PC-3 (cell line): ENCODE data around the gene CLINT1. TPM values are rescaled to one million over a fixed set of nuclear protein-coding genes. Genes with fewer than 3 reads are reported as not detected.
"Not testable (repeated sequence)": the region's sequence is repeated elsewhere in the genome, so short reads cannot be mapped to it uniquely, and the experiment has no call there.

ENCODE experiments used
- ATAC-seq: fragments of 200-7000 bp; cut with Tn5 transposase; 2 replicates; pipeline ENCODE4 v1.9.1; 2020; ENCODE audit warnings: mild to moderate bottlenecking, moderate library complexity
- BruUV-seq: library from RNA; stranded (reverse); fragments of 400-500 nt; replicated peaks from 2 replicates; lab custom pipeline; 2021; lab: Mats Ljungman, UMichigan
- CTCF ChIA-PET: fragments of 300-600 bp; sonication (Branson Sonifier 250); formaldehyde crosslinking; loops from one replicate; lab custom pipeline; 2022; ENCODE audit warnings: antibody characterized with exemption; lab: Charles Lee
- POLR2A ChIA-PET: fragments of 300-600 bp; sonication (Branson Sonifier 250); formaldehyde crosslinking; loops from one replicate; lab custom pipeline; 2022; ENCODE audit warnings: antibody characterized with exemption; ENCODE audit not compliant: unreplicated experiment; lab: Charles Lee
- DNase-seq: peaks from one replicate; pipeline ENCODE4 v3.0.0-alpha.2; 2015
- H2AFZ ChIP-seq: fragments of 300-600 bp; sonication (generic); 2 replicates; pipeline ENCODE4 v1.6.0; 2016; ENCODE audit warnings: antibody characterized with exemption, low read length
- H3F3A ChIP-seq: fragments of 300-600 bp; sonication (generic); one replicate; pipeline ENCODE4 v1.6.0; 2017; ENCODE audit warnings: antibody characterized with exemption, low read length, control low read depth, mild to moderate bottlenecking; ENCODE audit not compliant: unreplicated experiment
- H3K27ac ChIP-seq: fragments of 300-600 bp; sonication (generic); 2 replicates; pipeline ENCODE4 v1.5.1; 2016; ENCODE audit warnings: mild to moderate bottlenecking, low read length
- H3K27me3 ChIP-seq: fragments of 300-600 bp; sonication (generic); 2 replicates; pipeline ENCODE4 v1.6.1; 2016; ENCODE audit warnings: low read length, mixed read lengths
- H3K36me3 ChIP-seq: fragments of 300-600 bp; sonication (generic); 2 replicates; pipeline ENCODE4 v1.6.1; 2016; ENCODE audit warnings: low read depth, mixed run types, low read length, mixed read lengths
- H3K4me1 ChIP-seq: fragments of 300-600 bp; sonication (generic); 2 replicates; pipeline ENCODE4 v1.5.1; 2016; ENCODE audit warnings: low read length; ENCODE audit not compliant: insufficient read depth
- H3K4me2 ChIP-seq: fragments of 300-600 bp; sonication (generic); 2 replicates; pipeline ENCODE4 v1.6.0; 2016; ENCODE audit warnings: low read length
- H3K4me3 ChIP-seq: fragments of 300-600 bp; sonication (generic); 2 replicates; pipeline ENCODE4 v1.5.1; 2016; ENCODE audit warnings: mild to moderate bottlenecking, low read length, mixed read lengths
- H3K79me2 ChIP-seq: fragments of 300-600 bp; sonication (generic); 2 replicates; pipeline ENCODE4 v1.6.1; 2017; ENCODE audit warnings: low read length, mixed read lengths
- H3K9ac ChIP-seq: fragments of 300-600 bp; sonication (generic); 2 replicates; pipeline ENCODE4 v1.6.0; 2016; ENCODE audit warnings: mild to moderate bottlenecking, low read length
- H3K9me2 ChIP-seq: fragments of 300-600 bp; sonication (generic); replicated peaks from 2 replicates; pipeline ENCODE4 v1.6.1; 2016; ENCODE audit warnings: mixed run types, low read length, mixed read lengths
- H3K9me3 ChIP-seq: fragments of 300-600 bp; sonication (generic); 2 replicates; pipeline ENCODE4 v1.6.1; 2016; ENCODE audit warnings: low read length, mixed read lengths
- H4K20me1 ChIP-seq: fragments of 300-600 bp; sonication (generic); 2 replicates; pipeline ENCODE4 v1.6.1; 2016; ENCODE audit warnings: low read length, mixed read lengths
- EZH2 ChIP-seq: fragments of 300-600 bp; sonication (generic); IDR thresholded peaks from one replicate; pipeline ENCODE4 v1.6.1; 2017; ENCODE audit warnings: antibody characterized with exemption, mild to moderate bottlenecking, low read length; ENCODE audit not compliant: unreplicated experiment
- EZH2phosphoT487 ChIP-seq: fragments of 300-600 bp; sonication (generic); IDR thresholded peaks from 2 replicates; pipeline ENCODE4 v1.6.1; 2018; ENCODE audit warnings: mild to moderate bottlenecking, antibody characterized with exemption, low read length, borderline replicate concordance
- intact Hi-C: fragments of 100-400 bp; cut with micrococcal nuclease; formaldehyde crosslinking; loops from 2 replicates; pipeline ENCODE4 v1.9.0; 2023
- total RNA-seq: library from RNA; depleted of rRNA; stranded (reverse); fragments of >200 nt; gene quantifications from 2 replicates; pipeline ENCODE4 v1.2.3, GENCODE V29; 2014
- TF ChIP-seq, protein P1 (sequence below): fragments of 300-600 bp; sonication (generic); conservative IDR thresholded peaks from 2 replicates; pipeline ENCODE4 v1.5.1; 2017; ENCODE audit warnings: antibody characterized with exemption, low read depth, mild to moderate bottlenecking, low read length

Gene CLINT1
- total RNA-seq, 1 experiment from 2014 or later: 125 TPM

DNA sequence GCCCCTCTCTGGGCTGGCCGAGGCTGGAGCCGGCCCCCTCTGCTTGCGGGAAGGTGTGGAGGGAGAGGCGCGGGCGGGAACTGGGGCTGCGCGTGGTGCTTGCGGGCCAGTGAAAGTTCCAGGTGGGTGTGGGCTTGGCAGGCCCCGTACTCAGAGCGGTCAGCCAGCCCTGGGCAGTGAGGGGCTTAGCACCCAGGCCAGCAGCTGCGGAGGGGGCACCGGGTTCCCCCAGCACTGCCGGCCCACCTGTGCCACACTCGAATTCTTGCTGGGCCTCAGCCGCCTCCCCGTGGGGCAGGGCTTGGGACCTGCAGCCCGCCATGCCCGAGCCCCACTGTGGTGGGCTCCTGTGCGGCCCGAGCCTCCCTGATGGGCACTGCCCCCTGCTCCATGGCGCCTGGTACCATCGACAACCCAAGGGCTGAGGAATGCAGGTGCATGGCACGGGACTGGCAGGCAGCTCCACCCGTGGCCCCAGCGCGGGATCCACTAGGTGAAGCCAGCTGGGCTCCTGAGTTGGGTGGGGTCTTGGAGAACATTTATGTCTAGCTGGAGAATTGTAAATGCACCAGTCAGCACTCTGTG is 27.9 kb upstream of the CLINT1 start:
- H3K36me3 ChIP-seq: no peaks in the 10 kb centered on the region
- CTCF ChIA-PET: no interaction called here
- no peaks in the 10 kb centered on the region for H3K4me1 ChIP-seq
- no peaks in the 10 kb centered on the region for H3F3A ChIP-seq
- no peaks in the 10 kb centered on the region for H3K9me3 ChIP-seq
- no peak overlapping the region for H3K27ac ChIP-seq
- no peaks in the 10 kb centered on the region for H4K20me1 ChIP-seq
- no TSS peak for BruUV-seq
- intact Hi-C loops: no loop called here
- DNase-seq: no peak
- H3K9me2 ChIP-seq: no peaks in the 10 kb centered on the region
- no peaks in the 10 kb centered on the region for H3K79me2 ChIP-seq
- no peaks in the 10 kb centered on the region for H3K27me3 ChIP-seq
- H3K4me2 ChIP-seq: no peak overlapping the region
- POLR2A ChIA-PET: no interaction called here
- ATAC-seq: no peak
- H2AFZ ChIP-seq: no peak overlapping the region
- no peak overlapping the region for H3K9ac ChIP-seq
- TF ChIP-seq, protein P1, sequence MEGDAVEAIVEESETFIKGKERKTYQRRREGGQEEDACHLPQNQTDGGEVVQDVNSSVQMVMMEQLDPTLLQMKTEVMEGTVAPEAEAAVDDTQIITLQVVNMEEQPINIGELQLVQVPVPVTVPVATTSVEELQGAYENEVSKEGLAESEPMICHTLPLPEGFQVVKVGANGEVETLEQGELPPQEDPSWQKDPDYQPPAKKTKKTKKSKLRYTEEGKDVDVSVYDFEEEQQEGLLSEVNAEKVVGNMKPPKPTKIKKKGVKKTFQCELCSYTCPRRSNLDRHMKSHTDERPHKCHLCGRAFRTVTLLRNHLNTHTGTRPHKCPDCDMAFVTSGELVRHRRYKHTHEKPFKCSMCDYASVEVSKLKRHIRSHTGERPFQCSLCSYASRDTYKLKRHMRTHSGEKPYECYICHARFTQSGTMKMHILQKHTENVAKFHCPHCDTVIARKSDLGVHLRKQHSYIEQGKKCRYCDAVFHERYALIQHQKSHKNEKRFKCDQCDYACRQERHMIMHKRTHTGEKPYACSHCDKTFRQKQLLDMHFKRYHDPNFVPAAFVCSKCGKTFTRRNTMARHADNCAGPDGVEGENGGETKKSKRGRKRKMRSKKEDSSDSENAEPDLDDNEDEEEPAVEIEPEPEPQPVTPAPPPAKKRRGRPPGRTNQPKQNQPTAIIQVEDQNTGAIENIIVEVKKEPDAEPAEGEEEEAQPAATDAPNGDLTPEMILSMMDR: no peak
- TF ChIP-seq EZH2 (no peak), EZH2phosphoT487 (no peak)
- H3K4me3 ChIP-seq: no peak overlapping the region

GRCh38 chr5:157885051-157885450 is 26.1 kb upstream of the CLINT1 start:
- H3K79me2 ChIP-seq, H3K9me2 ChIP-seq, H2AFZ ChIP-seq, H3K4me3 ChIP-seq, intact Hi-C loops, BruUV-seq, POLR2A ChIA-PET, H4K20me1 ChIP-seq, H3K4me1 ChIP-seq, H3F3A ChIP-seq, H3K4me2 ChIP-seq, ATAC-seq, H3K9ac ChIP-seq, H3K27ac ChIP-seq, H3K36me3 ChIP-seq, H3K27me3 ChIP-seq, DNase-seq, CTCF ChIA-PET, H3K9me3 ChIP-seq: not testable (repeated sequence)

GRCh38 chr5:157881498-157881897 is 22.6 kb upstream of the CLINT1 start:
- H3K79me2 ChIP-seq, H3K27me3 ChIP-seq, H3K9me3 ChIP-seq, H3K36me3 ChIP-seq, H3K9me2 ChIP-seq, H3K4me2 ChIP-seq, POLR2A ChIA-PET, BruUV-seq, DNase-seq, H3K27ac ChIP-seq, ATAC-seq, H3K4me3 ChIP-seq, H4K20me1 ChIP-seq, H3K9ac ChIP-seq, H3F3A ChIP-seq, CTCF ChIA-PET, intact Hi-C loops, H2AFZ ChIP-seq, H3K4me1 ChIP-seq: not testable (repeated sequence)

DNA sequence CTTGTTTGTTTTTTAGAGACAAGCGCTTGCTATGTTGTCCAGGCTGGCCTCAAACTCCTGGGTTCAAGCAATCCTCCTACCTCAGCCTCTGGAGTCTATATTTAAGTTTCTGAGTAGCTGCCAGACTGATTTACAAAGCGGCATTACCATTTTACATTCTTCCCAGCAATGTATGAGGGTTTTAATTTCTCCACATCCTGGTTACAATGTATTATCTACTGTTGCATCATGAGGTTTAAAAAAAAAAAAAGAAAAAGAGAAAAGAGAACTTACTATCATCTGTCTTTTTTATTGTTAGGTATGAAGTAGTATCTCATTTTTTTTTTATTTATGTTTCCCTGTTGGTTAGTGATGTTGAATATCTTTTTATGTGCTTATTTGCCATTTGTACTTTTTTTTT is 18.9 kb upstream of the CLINT1 start:
- POLR2A ChIA-PET: no interaction called here

More for the DNA sequence above, 18.9 kb upstream of the CLINT1 start:
- CTCF ChIA-PET: no interaction called here
- no peak overlapping the region for H3K4me2 ChIP-seq
- DNase-seq: no peak
- TF ChIP-seq, protein P1: no peak
- no peak for TF ChIP-seq EZH2
- TF ChIP-seq EZH2phosphoT487: no peak
- no peaks in the 10 kb centered on the region for H3K4me1 ChIP-seq
- no peaks in the 10 kb centered on the region for H3K36me3 ChIP-seq
- no peaks in the 10 kb centered on the region for H4K20me1 ChIP-seq
- H3F3A ChIP-seq: no peaks in the 10 kb centered on the region
- H3K79me2 ChIP-seq: no peaks in the 10 kb centered on the region
- H3K9ac ChIP-seq: no peak overlapping the region
- H3K4me3 ChIP-seq: no peak overlapping the region
- ATAC-seq: no peak
- intact Hi-C loops: no loop called here
- no peaks in the 10 kb centered on the region for H3K9me2 ChIP-seq
- H3K9me3 ChIP-seq: no peaks in the 10 kb centered on the region
- BruUV-seq: no TSS peak
- H2AFZ ChIP-seq: no peak overlapping the region
- no peak overlapping the region for H3K27ac ChIP-seq
- no peaks in the 10 kb centered on the region; the same call in 1 of the 2 replicates for H3K27me3 ChIP-seq
